ENCODE data around the gene WDR70.
"Not testable (repeated sequence)": the region's sequence is repeated elsewhere in the genome, so short reads cannot be mapped to it uniquely, and the experiment has no call there.

DNA sequence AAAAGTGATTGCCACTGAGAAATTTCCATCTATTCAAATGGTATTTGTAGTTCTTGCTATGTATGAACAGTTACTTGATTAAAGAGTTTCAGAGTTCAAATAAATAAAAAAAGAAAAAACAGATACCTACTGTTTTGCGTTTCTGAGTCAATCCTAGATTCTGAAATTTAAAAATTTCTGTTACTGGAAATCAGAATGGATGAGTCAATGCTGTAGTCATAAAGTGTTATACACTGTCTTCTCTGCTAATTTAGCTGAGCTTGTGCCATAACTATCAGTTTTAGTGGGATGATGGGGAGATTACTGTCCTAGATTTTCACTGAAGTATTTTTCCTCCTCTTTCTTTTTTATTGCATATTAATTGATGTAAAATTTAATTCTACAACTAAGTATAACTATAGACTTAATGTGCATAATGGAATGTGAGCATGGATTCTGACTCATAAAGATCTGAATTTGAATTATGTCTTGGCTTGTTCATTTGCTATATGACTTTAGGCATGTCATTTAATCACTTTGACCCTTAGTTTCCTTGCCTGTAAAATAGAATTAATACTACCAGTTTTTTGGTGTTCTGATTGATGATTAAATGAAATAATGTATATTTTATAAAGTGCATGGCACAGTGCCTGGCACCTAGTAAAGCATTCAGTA lies 75.4 kb downstream of the WDR70 start:
- TF ChIP-seq, protein P1, sequence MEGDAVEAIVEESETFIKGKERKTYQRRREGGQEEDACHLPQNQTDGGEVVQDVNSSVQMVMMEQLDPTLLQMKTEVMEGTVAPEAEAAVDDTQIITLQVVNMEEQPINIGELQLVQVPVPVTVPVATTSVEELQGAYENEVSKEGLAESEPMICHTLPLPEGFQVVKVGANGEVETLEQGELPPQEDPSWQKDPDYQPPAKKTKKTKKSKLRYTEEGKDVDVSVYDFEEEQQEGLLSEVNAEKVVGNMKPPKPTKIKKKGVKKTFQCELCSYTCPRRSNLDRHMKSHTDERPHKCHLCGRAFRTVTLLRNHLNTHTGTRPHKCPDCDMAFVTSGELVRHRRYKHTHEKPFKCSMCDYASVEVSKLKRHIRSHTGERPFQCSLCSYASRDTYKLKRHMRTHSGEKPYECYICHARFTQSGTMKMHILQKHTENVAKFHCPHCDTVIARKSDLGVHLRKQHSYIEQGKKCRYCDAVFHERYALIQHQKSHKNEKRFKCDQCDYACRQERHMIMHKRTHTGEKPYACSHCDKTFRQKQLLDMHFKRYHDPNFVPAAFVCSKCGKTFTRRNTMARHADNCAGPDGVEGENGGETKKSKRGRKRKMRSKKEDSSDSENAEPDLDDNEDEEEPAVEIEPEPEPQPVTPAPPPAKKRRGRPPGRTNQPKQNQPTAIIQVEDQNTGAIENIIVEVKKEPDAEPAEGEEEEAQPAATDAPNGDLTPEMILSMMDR (IDR thresholded peaks at IDR 0.05): not testable (repeated sequence)
- not testable (repeated sequence) for TF ChIP-seq POLR2A, EP300 (IDR thresholded peaks at IDR 0.05)

Data from ovary (tissue), 3 donors.